CD14-positive monocyte (primary cell): ENCODE measurements around the gene GRK5. TPM values are rescaled to one million over a fixed set of nuclear protein-coding genes. Genes with fewer than 3 reads are reported as not detected.

ENCODE experiments used
- DNase-seq, 3 donors: peaks; one replicate each; pipeline ENCODE4 v3.0.0-alpha.2; 2011 to 2022
- H2AFZ ChIP-seq: 2 replicates; pipeline ENCODE4 v1.6.0; 2012; ENCODE audit warnings: mild to moderate bottlenecking, low read depth, low read length, inconsistent platforms; ENCODE audit not compliant: insufficient read depth, poor library complexity, severe bottlenecking
- H3K27ac ChIP-seq, 2 donors: 1 replicate in 1 of 2; 2 replicates in 1 of 2; pipeline ENCODE4 v1.5.1; 2012 to 2013; ENCODE audit warnings: low read length in 2 of 2, control low read depth in 1 of 2, inconsistent platforms in 1 of 2, low read depth in 1 of 2, mild to moderate bottlenecking in 1 of 2
- H3K27me3 ChIP-seq, 2 donors: one replicate each; pipeline versions ENCODE4 v1.6.0 to v1.6.1; 2011 to 2013; ENCODE audit warnings: low read length in 2 of 2; ENCODE audit not compliant: control insufficient read depth in 2 of 2, insufficient read depth in 2 of 2
- H3K36me3 ChIP-seq, 2 donors: replicated peaks in 1 of 2; 1 replicate in 1 of 2; 2 replicates in 1 of 2; pipeline versions ENCODE4 v1.5.1 to v1.6.1; 2012 to 2013; ENCODE audit warnings: low read length in 2 of 2, control low read depth in 1 of 2, inconsistent platforms in 1 of 2, mild to moderate bottlenecking in 1 of 2; ENCODE audit not compliant: insufficient read depth in 2 of 2, control insufficient read depth in 1 of 2
- H3K4me1 ChIP-seq, 2 donors: 1 replicate in 1 of 2; 2 replicates in 1 of 2; pipeline versions ENCODE4 v1.5.1 to v1.6.1; 2012 to 2013; ENCODE audit warnings: low read length in 2 of 2, control low read depth in 1 of 2, inconsistent platforms in 1 of 2, mild to moderate bottlenecking in 1 of 2, moderate library complexity in 1 of 2; ENCODE audit not compliant: insufficient read depth in 2 of 2, control insufficient read depth in 1 of 2
- H3K4me2 ChIP-seq: replicated peaks from 2 replicates; pipeline ENCODE3; 2012; ENCODE audit warnings: low read length, moderate library complexity, mild to moderate bottlenecking; ENCODE audit not compliant: poor library complexity, severe bottlenecking; ENCODE audit errors: extremely low read depth
- H3K4me3 ChIP-seq, 3 experiments: fragments of 200-600 bp in 1 of 3; sonication (generic) in 1 of 3; replicated peaks in 1 of 3; 1 replicate in 2 of 3; 2 replicates in 1 of 3; pipeline ENCODE4 v1.5.1; 2011 to 2013; ENCODE audit warnings: low read length in 3 of 3, mild to moderate bottlenecking in 3 of 3, control low read depth in 2 of 3, low read depth in 2 of 3, inconsistent platforms in 1 of 3, moderate library complexity in 1 of 3
- H3K79me2 ChIP-seq: 2 replicates; pipeline ENCODE4 v1.6.0; 2012; ENCODE audit warnings: mild to moderate bottlenecking, control low read depth, inconsistent platforms, low read length, moderate library complexity; ENCODE audit not compliant: insufficient read depth
- H3K9ac ChIP-seq: 2 replicates; pipeline ENCODE4 v1.6.0; 2017; ENCODE audit warnings: low read length, mild to moderate bottlenecking; ENCODE audit not compliant: insufficient read depth, poor library complexity, severe bottlenecking
- H3K9me3 ChIP-seq, 2 donors: replicated peaks in 1 of 2; 1 replicate in 1 of 2; 2 replicates in 1 of 2; pipeline versions ENCODE4 v1.5.1 to v1.6.1; 2012 to 2013; ENCODE audit warnings: low read length in 2 of 2, control low read depth in 1 of 2; ENCODE audit not compliant: control insufficient read depth in 1 of 2, insufficient read depth in 1 of 2
- H4K20me1 ChIP-seq: 2 replicates; pipeline ENCODE4 v1.6.0; 2012; ENCODE audit warnings: mild to moderate bottlenecking, low read length, control low read depth, moderate library complexity; ENCODE audit not compliant: insufficient read depth
- H3K27ac Mint-ChIP-seq, 7 donors: one replicate each; pipeline ENCODE4 v1.8.0; 2020; ENCODE audit warnings: mild to moderate bottlenecking in 7 of 7, mixed read lengths in 7 of 7, moderate library complexity in 6 of 7, inconsistent platforms in 2 of 7
- H3K27me3 Mint-ChIP-seq, 3 donors: one replicate each; pipeline ENCODE4 v1.8.0; 2021 to 2022; ENCODE audit warnings: low read depth in 3 of 3, mild to moderate bottlenecking in 3 of 3, mixed read lengths in 3 of 3, moderate library complexity in 3 of 3, inconsistent platforms in 1 of 3
- H3K36me3 Mint-ChIP-seq, 2 donors: one replicate each; pipeline ENCODE4 v1.8.0; 2020; ENCODE audit warnings: mixed read lengths in 2 of 2, inconsistent platforms in 1 of 2, mild to moderate bottlenecking in 1 of 2
- H3K4me1 Mint-ChIP-seq: one replicate; pipeline ENCODE4 v1.8.0; 2020; ENCODE audit warnings: mild to moderate bottlenecking, mixed read lengths
- H3K4me3 Mint-ChIP-seq, 2 donors: one replicate each; pipeline ENCODE4 v1.8.0; 2020; ENCODE audit warnings: mild to moderate bottlenecking in 2 of 2, mixed read lengths in 2 of 2, moderate library complexity in 1 of 2
- H3K9me3 Mint-ChIP-seq, 7 donors: one replicate each; pipeline ENCODE4 v1.8.0; 2020 to 2022; ENCODE audit warnings: mixed read lengths in 7 of 7, mild to moderate bottlenecking in 6 of 7, moderate library complexity in 6 of 7, inconsistent platforms in 2 of 7
- WGBS: methylation state at CpG from one replicate; pipeline ENCODE4 v1.1.5; 2013; ENCODE audit warnings: missing lambda C conversion rate; ENCODE audit not compliant: insufficient coverage; 5-methylcytosine and 5-hydroxymethylcytosine counted together
- intact Hi-C, 2 donors: fragments of 100-400 bp; cut with micrococcal nuclease; formaldehyde crosslinking; loops; one replicate each; pipeline versions ENCODE4 v1.15.0 to v1.15.1; 2023
- polyA plus RNA-seq, 3 donors: library from polyadenylated mRNA; depleted of rRNA in 1 of 3; unstranded in 2 of 3; stranded (reverse) in 1 of 3; fragments of 300-500 nt in 2 of 3; fragments of >200 nt in 1 of 3; fragmentation: Illumina TruSeq in 2 of 3; gene quantifications; 1 replicate in 2 of 3; 2 replicates in 1 of 3; pipeline ENCODE4 v1.2.3, GENCODE V29; 2012 to 2021
- TF ChIP-seq, protein P1 (sequence below): fragments of 200-600 bp; IDR thresholded peaks from one replicate; pipeline ENCODE4 v1.8.0; 2022; ENCODE audit warnings: antibody characterized with exemption, mild to moderate bottlenecking

Gene GRK5
- polyA plus RNA-seq, 3 donors, result 1.2 to 6.5 (median 2.8) TPM

GRCh38 chr10:119474606-119475005, 267.2 kb downstream of the GRK5 start:
- H3K79me2 ChIP-seq, result no peaks in the 10 kb centered on the region
- no peaks in the 10 kb centered on the region for H3K36me3 Mint-ChIP-seq
- H3K4me3 ChIP-seq, result no peak overlapping the region
- 93% methylated on average over 3 of the region's 10 CpGs for WGBS
- H3K27ac Mint-ChIP-seq, result no peak overlapping the region
- H3K9ac ChIP-seq, result no peak overlapping the region
- H3K9me3 Mint-ChIP-seq, result peaks cover 0 to 9% (median 3%) of the 10 kb centered on the region in 7 donors
- H2AFZ ChIP-seq, result no peak overlapping the region
- H4K20me1 ChIP-seq, result no peaks in the 10 kb centered on the region
- peaks cover 0 to 8% of the 10 kb centered on the region in 2 donors for H3K9me3 ChIP-seq
- no peak for DNase-seq
- no peaks in the 10 kb centered on the region for H3K27me3 ChIP-seq
- no peaks in the 10 kb centered on the region for H3K36me3 ChIP-seq
- TF ChIP-seq, protein P1, sequence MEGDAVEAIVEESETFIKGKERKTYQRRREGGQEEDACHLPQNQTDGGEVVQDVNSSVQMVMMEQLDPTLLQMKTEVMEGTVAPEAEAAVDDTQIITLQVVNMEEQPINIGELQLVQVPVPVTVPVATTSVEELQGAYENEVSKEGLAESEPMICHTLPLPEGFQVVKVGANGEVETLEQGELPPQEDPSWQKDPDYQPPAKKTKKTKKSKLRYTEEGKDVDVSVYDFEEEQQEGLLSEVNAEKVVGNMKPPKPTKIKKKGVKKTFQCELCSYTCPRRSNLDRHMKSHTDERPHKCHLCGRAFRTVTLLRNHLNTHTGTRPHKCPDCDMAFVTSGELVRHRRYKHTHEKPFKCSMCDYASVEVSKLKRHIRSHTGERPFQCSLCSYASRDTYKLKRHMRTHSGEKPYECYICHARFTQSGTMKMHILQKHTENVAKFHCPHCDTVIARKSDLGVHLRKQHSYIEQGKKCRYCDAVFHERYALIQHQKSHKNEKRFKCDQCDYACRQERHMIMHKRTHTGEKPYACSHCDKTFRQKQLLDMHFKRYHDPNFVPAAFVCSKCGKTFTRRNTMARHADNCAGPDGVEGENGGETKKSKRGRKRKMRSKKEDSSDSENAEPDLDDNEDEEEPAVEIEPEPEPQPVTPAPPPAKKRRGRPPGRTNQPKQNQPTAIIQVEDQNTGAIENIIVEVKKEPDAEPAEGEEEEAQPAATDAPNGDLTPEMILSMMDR, result no peak
- peaks cover 13% of the 10 kb centered on the region for H3K4me1 Mint-ChIP-seq
- H3K27me3 Mint-ChIP-seq, result peaks cover 2 to 13% (median 4%) of the 10 kb centered on the region in 3 donors
- peaks cover 4 to 10% of the 10 kb centered on the region in 2 donors for H3K4me1 ChIP-seq
- no peak overlapping the region for H3K4me3 Mint-ChIP-seq
- no peak overlapping the region for H3K4me2 ChIP-seq
- no peak overlapping the region for H3K27ac ChIP-seq
- intact Hi-C loops, result no loop called here

- Histone ChIP-seq H3K9me3 (peaks cover 3 to 12% of the 10 kb centered on the region in 2 donors), H3K9ac (no peak overlapping the region), H2AFZ (no peak overlapping the region), H3K27me3 (no peaks in the 10 kb centered on the region), H3K4me2 (no peak overlapping the region), H3K27ac (no peak overlapping the region), H3K4me3 (no peak overlapping the region), H3K36me3 (no peaks in the 10 kb centered on the region), H3K79me2 (no peaks in the 10 kb centered on the region), H3K4me1 (peaks cover 4 to 10% of the 10 kb centered on the region in 2 donors), H4K20me1 (no peaks in the 10 kb centered on the region)
- H3K4me1 Mint-ChIP-seq, result peaks cover 13% of the 10 kb centered on the region
- TF ChIP-seq, protein P1, result no peak
- intact Hi-C loops, result no loop called here
- 83% methylated on average over 1 of the region's 3 CpGs for WGBS
- no peak for DNase-seq
- peaks cover 2 to 16% (median 7%) of the 10 kb centered on the region in 7 donors for H3K9me3 Mint-ChIP-seq
- no peak overlapping the region for H3K27ac Mint-ChIP-seq
- no peak overlapping the region for H3K4me3 Mint-ChIP-seq
- H3K36me3 Mint-ChIP-seq, result no peaks in the 10 kb centered on the region
- peaks cover 2 to 10% (median 4%) of the 10 kb centered on the region in 3 donors for H3K27me3 Mint-ChIP-seq
These were observed 270.1 kb downstream of the GRK5 start for GRCh38 chr10:119477444-119477843.
